Activated T-cell treated with anti-CD3 and anti-CD28 coated beads, Interleukin-2, amount 50 U/mL, for 24 hours (primary cell): ENCODE results near the gene PBX1.

ENCODE experiments used
- DNase-seq: peaks from one replicate; pipeline ENCODE4 v3.0.0-alpha.2; 2020
- H3K27ac Mint-ChIP-seq: 2 replicates; pipeline ENCODE4 v1.8.0; 2020; ENCODE audit warnings: mild to moderate bottlenecking, mixed read lengths
- H3K27me3 Mint-ChIP-seq: 2 replicates; pipeline ENCODE4 v1.8.0; 2020; ENCODE audit warnings: mixed read lengths
- H3K36me3 Mint-ChIP-seq: 2 replicates; pipeline ENCODE4 v1.8.0; 2020; ENCODE audit warnings: low read depth, mixed read lengths
- H3K4me1 Mint-ChIP-seq: 2 replicates; pipeline ENCODE4 v1.8.0; 2020; ENCODE audit warnings: low read depth, mixed read lengths
- H3K4me3 Mint-ChIP-seq: 2 replicates; pipeline ENCODE4 v1.8.0; 2020; ENCODE audit warnings: mild to moderate bottlenecking, moderate library complexity, mixed read lengths
- H3K9me3 Mint-ChIP-seq: 2 replicates; pipeline ENCODE4 v1.8.0; 2020; ENCODE audit warnings: mixed read lengths

PBX1 gene

GRCh38 chr1:164662955-164663354 lies 104.0 kb downstream of the PBX1 start:
- H3K27me3 Mint-ChIP-seq = no peaks in the 10 kb centered on the region
- no peak overlapping the region for H3K27ac Mint-ChIP-seq
- no peak for DNase-seq
- no peaks in the 10 kb centered on the region for H3K9me3 Mint-ChIP-seq
- no peaks in the 10 kb centered on the region for H3K36me3 Mint-ChIP-seq
- H3K4me1 Mint-ChIP-seq = peaks cover 13% of the 10 kb centered on the region
- H3K4me3 Mint-ChIP-seq = no peak overlapping the region

GRCh38 chr1:164664127-164664526 lies 105.1 kb downstream of the PBX1 start:
- no peaks in the 10 kb centered on the region for H3K36me3 Mint-ChIP-seq
- peaks cover 13% of the 10 kb centered on the region for H3K4me1 Mint-ChIP-seq
- DNase-seq = no peak
- H3K27ac Mint-ChIP-seq = no peak overlapping the region
- no peaks in the 10 kb centered on the region for H3K27me3 Mint-ChIP-seq
- no peak overlapping the region for H3K4me3 Mint-ChIP-seq
- H3K9me3 Mint-ChIP-seq = peaks cover 2% of the 10 kb centered on the region

GRCh38 chr1:164667001-164667400 lies 108.0 kb downstream of the PBX1 start:
- Mint-ChIP-seq H3K27ac (no peak overlapping the region), H3K9me3 (peaks cover 8% of the 10 kb centered on the region), H3K36me3 (no peaks in the 10 kb centered on the region), H3K27me3 (no peaks in the 10 kb centered on the region), H3K4me1 (no peaks in the 10 kb centered on the region), H3K4me3 (no peak overlapping the region)
- no peak for DNase-seq

- Mint-ChIP-seq H3K36me3 (no peaks in the 10 kb centered on the region), H3K4me1 (no peaks in the 10 kb centered on the region), H3K4me3 (no peak overlapping the region), H3K9me3 (peaks cover 8% of the 10 kb centered on the region), H3K27ac (no peak overlapping the region), H3K27me3 (no peaks in the 10 kb centered on the region)
- no peak for DNase-seq
Measured at GRCh38 chr1:164667600-164667999, 108.6 kb downstream of the PBX1 start.

- H3K27ac Mint-ChIP-seq = no peak overlapping the region
- no peak for DNase-seq
- no peaks in the 10 kb centered on the region for H3K36me3 Mint-ChIP-seq
- no peaks in the 10 kb centered on the region for H3K27me3 Mint-ChIP-seq
- H3K4me1 Mint-ChIP-seq = peaks cover 2% of the 10 kb centered on the region
- H3K4me3 Mint-ChIP-seq = no peak overlapping the region
- peaks cover 8% of the 10 kb centered on the region for H3K9me3 Mint-ChIP-seq
Measured at GRCh38 chr1:164668491-164669400, 109.8 kb downstream of the PBX1 start.

GRCh38 chr1:164670026-164670425 lies 111.0 kb downstream of the PBX1 start:
- H3K27ac Mint-ChIP-seq = no peak overlapping the region
- no peak for DNase-seq
- H3K9me3 Mint-ChIP-seq = peaks cover 8% of the 10 kb centered on the region
- no peaks in the 10 kb centered on the region for H3K36me3 Mint-ChIP-seq
- no peak overlapping the region for H3K4me3 Mint-ChIP-seq
- peaks cover 2% of the 10 kb centered on the region for H3K4me1 Mint-ChIP-seq
- H3K27me3 Mint-ChIP-seq = no peaks in the 10 kb centered on the region

GRCh38 chr1:164670786-164671185 lies 111.8 kb downstream of the PBX1 start:
- H3K4me3 Mint-ChIP-seq = no peak overlapping the region

GRCh38 chr1:164671323-164671965 lies 112.5 kb downstream of the PBX1 start:
- Mint-ChIP-seq H3K4me1 (peaks cover 2% of the 10 kb centered on the region), H3K4me3 (no peak overlapping the region), H3K27ac (no peak overlapping the region), H3K9me3 (peaks cover 8% of the 10 kb centered on the region), H3K36me3 (no peaks in the 10 kb centered on the region), H3K27me3 (no peaks in the 10 kb centered on the region)
- DNase-seq = no peak

More at GRCh38 chr1:164670786-164671185, 111.8 kb downstream of the PBX1 start:
- Mint-ChIP-seq H3K27ac (no peak overlapping the region), H3K9me3 (peaks cover 8% of the 10 kb centered on the region), H3K4me1 (peaks cover 2% of the 10 kb centered on the region), H3K36me3 (no peaks in the 10 kb centered on the region), H3K27me3 (no peaks in the 10 kb centered on the region)
- DNase-seq = no peak

GRCh38 chr1:164671966-164672571 lies 113.1 kb downstream of the PBX1 start:
- DNase-seq = no peak
- no peak overlapping the region for H3K4me3 Mint-ChIP-seq
- H3K36me3 Mint-ChIP-seq = no peaks in the 10 kb centered on the region
- no peak overlapping the region for H3K27ac Mint-ChIP-seq
- peaks cover 8% of the 10 kb centered on the region for H3K9me3 Mint-ChIP-seq
- H3K27me3 Mint-ChIP-seq = no peaks in the 10 kb centered on the region
- H3K4me1 Mint-ChIP-seq = peaks cover 2% of the 10 kb centered on the region

GRCh38 chr1:164672588-164672987 lies 113.6 kb downstream of the PBX1 start:
- H3K4me1 Mint-ChIP-seq = peaks cover 2% of the 10 kb centered on the region
- H3K4me3 Mint-ChIP-seq = no peak overlapping the region
- H3K27me3 Mint-ChIP-seq = no peaks in the 10 kb centered on the region
- peaks cover 11% of the 10 kb centered on the region for H3K9me3 Mint-ChIP-seq
- no peak for DNase-seq
- H3K27ac Mint-ChIP-seq = no peak overlapping the region
- no peaks in the 10 kb centered on the region for H3K36me3 Mint-ChIP-seq

GRCh38 chr1:164673584-164674214 lies 114.7 kb downstream of the PBX1 start:
- H3K4me3 Mint-ChIP-seq = no peak overlapping the region
- H3K9me3 Mint-ChIP-seq = peaks cover 12% of the 10 kb centered on the region
- H3K27me3 Mint-ChIP-seq = no peaks in the 10 kb centered on the region
- H3K4me1 Mint-ChIP-seq = peaks cover 2% of the 10 kb centered on the region
- no peak for DNase-seq
- H3K27ac Mint-ChIP-seq = no peak overlapping the region
- no peaks in the 10 kb centered on the region for H3K36me3 Mint-ChIP-seq

- no peaks in the 10 kb centered on the region for H3K36me3 Mint-ChIP-seq
- no peaks in the 10 kb centered on the region for H3K27me3 Mint-ChIP-seq
- H3K4me3 Mint-ChIP-seq = no peak overlapping the region
- no peak overlapping the region for H3K27ac Mint-ChIP-seq
- peaks cover 2% of the 10 kb centered on the region for H3K4me1 Mint-ChIP-seq
- DNase-seq = no peak
- H3K9me3 Mint-ChIP-seq = peaks cover 3% of the 10 kb centered on the region
Measured at GRCh38 chr1:164675342-164675904, 116.4 kb downstream of the PBX1 start.

GRCh38 chr1:164678136-164678700 lies 119.2 kb downstream of the PBX1 start:
- DNase-seq = no peak
- no peak overlapping the region for H3K4me3 Mint-ChIP-seq
- H3K4me1 Mint-ChIP-seq = no peaks in the 10 kb centered on the region
- H3K9me3 Mint-ChIP-seq = peaks cover 3% of the 10 kb centered on the region
- no peaks in the 10 kb centered on the region for H3K27me3 Mint-ChIP-seq
- H3K27ac Mint-ChIP-seq = no peak overlapping the region
- H3K36me3 Mint-ChIP-seq = no peaks in the 10 kb centered on the region

- Mint-ChIP-seq H3K4me1 (no peaks in the 10 kb centered on the region), H3K4me3 (no peak overlapping the region), H3K27me3 (no peaks in the 10 kb centered on the region), H3K27ac (no peak overlapping the region), H3K9me3 (peaks cover under 1% of the 10 kb centered on the region), H3K36me3 (no peaks in the 10 kb centered on the region)
- no peak for DNase-seq
Measured at GRCh38 chr1:164682570-164682969, 123.6 kb downstream of the PBX1 start.
